ENCODE data around the gene CCBE1. TPM values are rescaled to one million over a fixed set of nuclear protein-coding genes. Genes with fewer than 3 reads are reported as not detected.
A peak's percentile ranks its signal among the peaks of the same experiment; 100 is the strongest.
"Not testable (repeated sequence)": the region's sequence is repeated elsewhere in the genome, so short reads cannot be mapped to it uniquely, and the experiment has no call there.

CCBE1 gene
- total RNA-seq, 4 donors from 2014 or later, result 1.3 to 30.2 (median 8.0) TPM

- ATAC-seq (ENCODE audit: low FRiP score) (no peak), DNase-seq (ENCODE audit: low spot score) (no peak)
- TF ChIP-seq CTCF (IDR thresholded peaks at IDR 0.05), result no peak
Measured at GRCh38 chr18:59518705-59519104, 178.5 kb downstream of the CCBE1 start.

GRCh38 chr18:59517446-59518165, 179.6 kb downstream of the CCBE1 start:
- ATAC-seq (ENCODE audit: low FRiP score), result no peak
- DNase-seq (ENCODE audit: low spot score), result no peak
- TF ChIP-seq CTCF (IDR thresholded peaks at IDR 0.05), result no peak

- no peak for TF ChIP-seq CTCF (IDR thresholded peaks at IDR 0.05)
- DNase-seq (ENCODE audit: low spot score) (peak; percentile 44), ATAC-seq (ENCODE audit: low FRiP score) (peak; percentile 88)
Measured at GRCh38 chr18:59516356-59517155, 180.7 kb downstream of the CCBE1 start.

- ATAC-seq (ENCODE audit: low FRiP score); DNase-seq (ENCODE audit: low spot score): not testable (repeated sequence)
Measured at GRCh38 chr18:59515956-59516355, 181.3 kb downstream of the CCBE1 start.

GRCh38 chr18:59515147-59515546, 182.1 kb downstream of the CCBE1 start:
- no peak for TF ChIP-seq CTCF (IDR thresholded peaks at IDR 0.05)
- ATAC-seq (ENCODE audit: low FRiP score), result no peak
- DNase-seq (ENCODE audit: low spot score), result no peak

- no peak for TF ChIP-seq CTCF (IDR thresholded peaks at IDR 0.05)
- DNase-seq (ENCODE audit: low spot score), result no peak
- peak; percentile 22 for ATAC-seq (ENCODE audit: low FRiP score)
Measured at GRCh38 chr18:59514203-59514602, 183.0 kb downstream of the CCBE1 start.

GRCh38 chr18:59512025-59512755, 185.0 kb downstream of the CCBE1 start:
- no peak for DNase-seq (ENCODE audit: low spot score)
- no peak for TF ChIP-seq CTCF (IDR thresholded peaks at IDR 0.05)
- no peak for ATAC-seq (ENCODE audit: low FRiP score)

All from omental fat pad (tissue), 4 donors.